Endometrium (tissue), 2 donors: ENCODE measurements around the gene XKR3.
"Not testable (repeated sequence)": the region's sequence is repeated elsewhere in the genome, so short reads cannot be mapped to it uniquely, and the experiment has no call there.

Source experiments
- FAIRE-seq: peaks from 2 replicates; lab custom pipeline; 2012; peaks lifted over from hg19 to GRCh38; lab: Jason Lieb, UNC
- donor health status: control.
- donor health status: control.

XKR3 gene

GRCh38 chr22:16804882-16805281 lies 20.3 kb downstream of the XKR3 start:
- no peak for FAIRE-seq

- FAIRE-seq: no peak
Observed at GRCh38 chr22:16803255-16803917, 21.8 kb downstream of the XKR3 start.

GRCh38 chr22:16801571-16801970 lies 23.6 kb downstream of the XKR3 start:
- FAIRE-seq: no peak

- no peak for FAIRE-seq
Observed at GRCh38 chr22:16801088-16801487, 24.1 kb downstream of the XKR3 start.

- no peak for FAIRE-seq
Observed at GRCh38 chr22:16800358-16800757, 24.9 kb downstream of the XKR3 start.

GRCh38 chr22:16795504-16795903 lies 29.7 kb downstream of the XKR3 start:
- not testable (repeated sequence) for FAIRE-seq

- no peak for FAIRE-seq
Observed at GRCh38 chr22:16793831-16794230, 31.4 kb downstream of the XKR3 start.

- FAIRE-seq: no peak
Observed at GRCh38 chr22:16789860-16790493, 35.2 kb downstream of the XKR3 start.

- no peak for FAIRE-seq
Observed at GRCh38 chr22:16783930-16784354, 41.3 kb downstream of the XKR3 start.

- FAIRE-seq: no peak
Observed at GRCh38 chr22:16783453-16783852, 41.8 kb downstream of the XKR3 start.

- no peak for FAIRE-seq
Observed at GRCh38 chr22:16781764-16782329, 43.4 kb downstream of the XKR3 start.

GRCh38 chr22:16781074-16781763 lies 44.0 kb downstream of the XKR3 start:
- no peak for FAIRE-seq

GRCh38 chr22:16777284-16777924 lies 47.8 kb downstream of the XKR3 start:
- no peak for FAIRE-seq

- FAIRE-seq: no peak
Observed at GRCh38 chr22:16776080-16776479, 49.1 kb downstream of the XKR3 start.

GRCh38 chr22:16774911-16775500 lies 50.2 kb downstream of the XKR3 start:
- no peak for FAIRE-seq

GRCh38 chr22:16771569-16771968 lies 53.6 kb downstream of the XKR3 start:
- FAIRE-seq: not testable (repeated sequence)

- not testable (repeated sequence) for FAIRE-seq
Observed at GRCh38 chr22:16767927-16768326, 57.3 kb downstream of the XKR3 start.

- FAIRE-seq: not testable (repeated sequence)
Observed at GRCh38 chr22:16762224-16762623, 63.0 kb downstream of the XKR3 start.

- not testable (repeated sequence) for FAIRE-seq
Observed at GRCh38 chr22:16760416-16760815, 64.8 kb downstream of the XKR3 start.

GRCh38 chr22:16749282-16749681 lies 75.9 kb downstream of the XKR3 start:
- FAIRE-seq: not testable (repeated sequence)

- FAIRE-seq: not testable (repeated sequence)
Observed at GRCh38 chr22:16748160-16748929, 76.9 kb downstream of the XKR3 start.
